HG03095 (cell line): ENCODE data around the gene PSMG4.

Experiments used
- ATAC-seq: cut with Tn5 transposase; IDR thresholded peaks from one replicate; pipeline ENCODE4 v1.9.1; 2021; ENCODE audit warnings: moderate library complexity; ENCODE audit not compliant: unreplicated experiment

The PSMG4 gene

GRCh38 chr6:3273707-3274521, 15.2 kb downstream of the PSMG4 start:
- no peak for ATAC-seq

- ATAC-seq: no peak
These were observed 17.7 kb downstream of the PSMG4 start for GRCh38 chr6:3276174-3277167.

- no peak for ATAC-seq
These were observed 18.5 kb downstream of the PSMG4 start for GRCh38 chr6:3277251-3277650.

GRCh38 chr6:3277851-3278416, 19.2 kb downstream of the PSMG4 start:
- ATAC-seq: no peak

GRCh38 chr6:3278691-3279090, 19.9 kb downstream of the PSMG4 start:
- no peak for ATAC-seq

- ATAC-seq: no peak
These were observed 21.3 kb downstream of the PSMG4 start for GRCh38 chr6:3280091-3280490.

GRCh38 chr6:3280866-3281465, 22.2 kb downstream of the PSMG4 start:
- no peak for ATAC-seq

- no peak for ATAC-seq
These were observed 23.1 kb downstream of the PSMG4 start for GRCh38 chr6:3281631-3282475.

- no peak for ATAC-seq
These were observed 23.9 kb downstream of the PSMG4 start for GRCh38 chr6:3282476-3283236.

- no peak for ATAC-seq
These were observed 24.5 kb downstream of the PSMG4 start for GRCh38 chr6:3283241-3283640.

- no peak for ATAC-seq
These were observed 25.1 kb downstream of the PSMG4 start for GRCh38 chr6:3283641-3284435.

GRCh38 chr6:3284436-3284876, 25.7 kb downstream of the PSMG4 start:
- ATAC-seq: no peak

GRCh38 chr6:3285049-3285639, 26.4 kb downstream of the PSMG4 start:
- no peak for ATAC-seq

GRCh38 chr6:3285732-3286131, 27.0 kb downstream of the PSMG4 start:
- ATAC-seq: no peak

GRCh38 chr6:3286641-3287171, 28.0 kb downstream of the PSMG4 start:
- ATAC-seq: no peak

- ATAC-seq: no peak
These were observed 28.6 kb downstream of the PSMG4 start for GRCh38 chr6:3287308-3287707.

GRCh38 chr6:3287976-3288707, 29.4 kb downstream of the PSMG4 start:
- no peak for ATAC-seq
